HL-60 (cell line): Measurements from ENCODE around the gene LCA5.

Experiments used
- DNase-seq, 2 experiments: peaks; one replicate each; pipeline ENCODE4 v3.0.0-alpha.2; 2010 to 2020; ENCODE audit warnings: low read depth in 1 of 2, low spot score in 1 of 2
- H3K27ac ChIP-seq: fragments of 250-450 bp; sonication (Bioruptor Pico); replicated peaks from 2 replicates; pipeline ENCODE4 v1.5.1; 2020; ENCODE audit warnings: mild to moderate bottlenecking, moderate library complexity
- H3K27me3 ChIP-seq: fragments of 250-450 bp; sonication (Bioruptor Pico); 2 replicates; pipeline ENCODE4 v1.5.1; 2021; ENCODE audit warnings: mild to moderate bottlenecking, moderate library complexity; ENCODE audit not compliant: insufficient read depth, poor library complexity, severe bottlenecking
- H3K4me3 ChIP-seq: replicated peaks from 2 replicates; pipeline ENCODE4 v1.5.1; 2011; ENCODE audit warnings: mild to moderate bottlenecking, control low read depth, low read length; ENCODE audit not compliant: insufficient read depth
- CTCF ChIP-seq: IDR thresholded peaks from one replicate; pipeline ENCODE4 v1.5.1; 2011; ENCODE audit warnings: low read length, control low read depth, inconsistent platforms; ENCODE audit not compliant: insufficient read depth
- GABPA ChIP-seq: IDR thresholded peaks from 2 replicates; pipeline ENCODE4 v1.6.1; 2012; ENCODE audit warnings: low read depth
- POLR2AphosphoS5 ChIP-seq: IDR thresholded peaks from 2 replicates; pipeline ENCODE4 v1.6.1; 2012; ENCODE audit warnings: low read depth
- REST ChIP-seq: IDR thresholded peaks from 2 replicates; pipeline ENCODE4 v1.6.1; 2012; ENCODE audit warnings: low read depth; ENCODE audit not compliant: insufficient replicate concordance
- SPI1 ChIP-seq: IDR thresholded peaks from 2 replicates; pipeline ENCODE4 v1.6.1; 2012; ENCODE audit warnings: low read depth, mild to moderate bottlenecking, borderline replicate concordance

Gene LCA5

GRCh38 chr6:79504372-79504771 lies 32.9 kb downstream of the LCA5 start:
- Histone ChIP-seq H3K4me3 (no peak overlapping the region), H3K27me3 (no peaks in the 10 kb centered on the region)

GRCh38 chr6:79498842-79499241 lies 38.4 kb downstream of the LCA5 start:
- TF ChIP-seq CTCF (no peak), GABPA (no peak), REST (no peak), POLR2AphosphoS5 (no peak), SPI1 (no peak)

More at GRCh38 chr6:79504372-79504771, 32.9 kb downstream of the LCA5 start:
- no peak overlapping the region for H3K27ac ChIP-seq
- DNase-seq: no peak
- TF ChIP-seq POLR2AphosphoS5 (no peak), SPI1 (no peak), REST (no peak), CTCF (no peak), GABPA (no peak)

GRCh38 chr6:79495246-79495645 lies 42.0 kb downstream of the LCA5 start:
- no peak for DNase-seq

More at GRCh38 chr6:79498842-79499241, 38.4 kb downstream of the LCA5 start:
- no peak overlapping the region for H3K27ac ChIP-seq
- no peak for DNase-seq
- no peaks in the 10 kb centered on the region for H3K27me3 ChIP-seq
- H3K4me3 ChIP-seq: no peak overlapping the region

More at GRCh38 chr6:79495246-79495645, 42.0 kb downstream of the LCA5 start:
- TF ChIP-seq CTCF (no peak), GABPA (no peak), SPI1 (no peak), POLR2AphosphoS5 (no peak), REST (no peak)
- Histone ChIP-seq H3K27me3 (no peaks in the 10 kb centered on the region), H3K4me3 (no peak overlapping the region), H3K27ac (no peak overlapping the region)
